GM18502 (cell line): ENCODE measurements around the gene SNX17.

ENCODE experiments used
- ATAC-seq: cut with Tn5 transposase; IDR thresholded peaks from one replicate; pipeline ENCODE4 v1.9.1; 2021; ENCODE audit warnings: mild to moderate bottlenecking; ENCODE audit not compliant: unreplicated experiment, poor library complexity

SNX17 gene

DNA sequence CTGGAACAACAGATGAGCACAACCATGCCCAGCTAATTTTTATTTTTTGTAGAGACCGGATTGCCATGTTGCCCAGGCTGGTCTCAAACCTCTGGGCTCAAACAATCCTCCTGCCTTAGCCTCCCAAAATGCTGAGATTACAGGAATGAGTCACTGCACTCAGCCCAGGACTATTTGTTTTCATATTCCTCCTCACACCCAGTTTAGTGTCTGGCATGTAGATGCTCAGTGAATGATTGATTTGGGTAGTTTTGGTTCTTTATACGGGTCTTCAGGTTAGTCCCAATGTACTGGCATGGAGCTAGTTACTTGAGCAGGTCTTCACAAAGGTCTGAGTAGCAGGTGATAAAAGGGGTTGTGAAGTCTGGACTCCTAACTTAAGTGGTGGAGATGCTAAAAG lies 6.5 kb upstream of the SNX17 start:
- ATAC-seq: no peak

GRCh38 chr2:27369471-27370025 lies 868 bp upstream of the SNX17 start:
- no peak for ATAC-seq

DNA sequence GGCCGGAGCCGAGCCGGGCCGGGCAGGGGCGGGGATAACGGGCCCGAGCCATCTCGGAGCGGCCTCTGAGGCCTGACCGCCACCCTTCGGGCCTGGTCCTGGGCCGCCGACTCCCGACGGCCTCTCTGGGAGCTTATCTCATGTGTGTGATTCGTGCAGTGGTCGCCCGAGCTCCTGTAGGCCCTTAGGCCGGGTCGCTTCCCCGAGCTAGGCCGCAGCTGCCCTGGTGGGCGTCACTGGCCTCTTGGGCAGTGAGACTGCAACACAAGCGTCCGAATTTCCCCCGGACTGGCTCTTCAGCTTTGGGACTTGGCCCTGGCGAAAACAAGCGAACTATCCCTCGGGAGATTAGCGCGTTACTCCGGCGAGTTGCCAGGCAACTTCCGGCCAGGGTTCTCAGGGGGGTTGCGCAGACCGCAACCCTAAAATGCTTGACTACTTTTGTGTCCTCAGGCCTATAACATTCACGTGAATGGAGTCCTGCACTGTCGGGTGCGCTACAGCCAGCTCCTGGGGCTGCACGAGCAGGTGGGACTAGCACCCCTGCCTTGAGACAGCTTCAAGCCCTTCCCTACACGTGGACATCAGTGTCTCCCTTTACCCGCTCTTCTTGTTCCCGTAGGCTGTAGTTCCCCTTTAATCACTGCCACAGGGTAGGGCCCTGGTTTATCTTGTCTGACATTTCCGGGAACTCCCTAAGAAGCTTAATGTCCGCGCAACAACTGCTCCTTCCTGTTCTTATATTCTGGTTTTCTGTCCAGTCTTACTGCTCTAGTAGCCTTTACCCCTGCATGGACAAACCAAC lies 602 bp downstream of the SNX17 start:
- peak; percentile 33 for ATAC-seq

DNA sequence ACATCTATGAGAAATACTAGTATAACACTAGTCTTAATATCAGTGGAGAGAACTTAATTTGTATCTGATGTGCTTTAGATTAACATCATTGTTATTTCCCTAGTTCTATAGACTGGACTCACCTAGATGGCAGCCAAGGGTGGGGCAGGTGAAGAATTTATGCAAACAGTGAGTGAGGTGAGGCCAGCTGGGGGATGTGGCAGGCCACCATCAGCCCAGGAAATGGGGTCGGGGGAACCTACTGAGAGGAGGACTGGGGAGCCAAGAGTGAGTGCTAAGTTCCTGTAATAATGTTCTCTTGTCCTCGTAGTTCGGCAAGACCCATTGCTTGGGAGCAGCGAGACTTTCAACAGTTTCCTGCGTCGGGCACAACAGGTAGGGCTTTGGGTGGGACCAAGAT lies 2.5 kb downstream of the SNX17 start:
- no peak for ATAC-seq

DNA sequence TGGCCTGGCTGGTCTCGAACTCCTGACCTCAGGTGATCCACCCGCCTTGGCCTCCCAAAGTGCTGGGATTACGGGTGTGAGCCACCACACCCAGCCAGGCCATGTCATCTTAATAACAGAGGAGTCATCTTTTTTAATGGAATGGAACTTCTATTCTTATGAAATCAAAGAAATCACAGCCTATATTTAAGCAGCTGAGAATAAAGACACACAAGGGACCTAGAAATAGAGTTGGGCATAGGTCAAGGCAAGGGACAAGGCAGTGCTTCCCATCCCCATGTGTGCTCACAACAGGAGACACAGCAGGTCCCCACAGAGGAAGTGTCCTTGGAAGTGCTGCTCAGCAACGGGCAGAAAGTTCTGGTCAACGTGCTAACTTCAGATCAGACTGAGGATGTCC lies 3.2 kb downstream of the SNX17 start:
- no peak for ATAC-seq

DNA sequence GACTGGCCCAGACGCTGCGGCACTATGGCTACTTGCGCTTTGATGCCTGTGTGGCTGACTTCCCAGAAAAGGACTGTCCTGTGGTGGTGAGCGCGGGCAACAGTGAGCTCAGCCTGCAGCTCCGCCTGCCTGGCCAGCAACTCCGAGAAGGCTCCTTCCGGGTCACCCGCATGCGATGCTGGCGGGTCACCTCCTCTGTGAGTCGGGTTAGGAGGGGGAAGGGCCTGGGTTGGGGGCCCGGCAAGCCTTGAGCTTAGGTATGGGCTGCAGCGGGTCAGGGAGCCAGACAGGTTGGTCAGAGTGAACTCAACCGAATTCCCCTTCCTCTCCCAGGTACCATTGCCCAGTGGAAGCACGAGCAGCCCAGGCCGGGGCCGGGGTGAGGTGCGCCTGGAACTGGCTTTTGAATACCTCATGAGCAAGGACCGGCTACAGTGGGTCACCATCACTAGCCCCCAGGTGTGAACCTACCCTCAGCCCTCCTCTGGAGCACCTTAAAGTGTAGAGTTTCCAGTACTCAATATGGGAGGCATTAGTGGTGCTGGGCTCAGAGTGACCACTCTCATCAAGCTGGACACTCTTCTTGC lies 5.2 kb downstream of the SNX17 start:
- ATAC-seq: no peak

DNA sequence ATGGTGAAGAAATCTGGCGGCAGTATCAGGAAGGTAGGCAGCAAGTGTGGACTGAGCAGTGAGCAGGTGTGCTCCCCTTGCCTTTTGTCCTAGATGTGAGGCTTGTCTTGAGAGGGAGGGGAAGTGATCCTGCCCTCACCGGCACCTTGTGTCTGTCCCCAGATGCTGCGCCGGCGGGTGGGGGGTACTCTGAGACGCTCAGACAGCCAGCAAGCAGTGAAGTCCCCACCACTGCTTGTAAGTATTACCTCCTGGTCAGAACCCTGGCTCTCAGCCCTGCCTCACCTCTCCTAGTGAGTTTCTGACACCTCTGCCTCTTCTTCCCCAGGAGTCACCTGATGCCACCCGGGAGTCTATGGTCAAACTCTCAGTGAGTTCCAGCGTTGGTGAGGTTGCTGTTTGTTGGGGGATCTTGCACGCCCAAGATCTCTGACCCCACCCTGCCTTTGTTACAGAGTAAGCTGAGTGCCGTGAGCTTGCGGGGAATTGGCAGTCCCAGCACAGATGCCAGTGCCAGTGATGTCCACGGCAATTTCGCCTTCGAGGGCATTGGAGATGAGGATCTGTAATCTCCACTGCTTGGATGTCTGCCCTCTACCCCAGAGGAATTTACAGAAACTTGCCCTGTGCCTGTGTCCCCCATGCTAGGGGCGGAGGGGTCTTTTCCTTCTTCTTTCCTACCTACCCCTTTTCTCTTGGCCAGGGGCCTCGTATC lies 5.9 kb downstream of the SNX17 start:
- no peak for ATAC-seq

DNA sequence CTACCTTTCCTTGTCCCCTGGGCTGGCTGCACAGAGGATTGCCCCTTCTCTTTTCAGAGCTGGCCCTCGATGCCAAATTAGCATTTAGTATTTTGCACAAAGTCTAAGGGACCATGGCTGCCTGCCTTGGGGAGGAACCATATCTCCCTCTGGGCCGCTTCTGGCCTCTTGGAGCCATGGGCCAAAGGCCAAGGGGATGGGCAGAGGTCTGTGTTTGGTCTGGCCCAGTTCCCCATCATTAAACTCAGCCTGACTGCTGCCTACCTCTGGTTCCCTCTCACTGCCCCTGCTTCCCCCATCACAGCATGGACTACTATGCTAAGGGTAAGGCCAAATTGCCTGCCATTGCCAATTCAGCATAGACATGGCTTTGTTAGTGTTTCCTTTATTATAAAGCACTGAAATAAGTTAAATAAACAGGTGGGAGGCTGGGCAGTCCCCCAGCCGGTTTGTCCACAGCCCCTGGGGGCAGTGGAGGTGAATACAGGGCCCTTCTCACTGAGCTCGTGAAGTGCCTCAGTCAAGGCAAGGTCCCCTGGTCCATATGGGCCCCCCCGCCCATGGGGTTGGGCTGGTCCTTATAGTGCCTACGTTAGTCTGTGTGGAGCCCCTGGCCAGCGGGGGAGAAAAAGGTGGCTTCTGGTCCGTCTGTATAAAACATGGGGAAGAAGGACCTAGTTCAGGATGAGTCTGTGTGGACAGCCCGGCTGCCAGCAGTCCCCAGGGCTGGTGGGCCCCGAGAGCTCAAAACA lies 6.6 kb downstream of the SNX17 start:
- no peak for ATAC-seq

GRCh38 chr2:27377618-27378095 lies 7.2 kb downstream of the SNX17 start:
- no peak for ATAC-seq

- ATAC-seq: no peak
Measured at GRCh38 chr2:27378096-27378808, 7.8 kb downstream of the SNX17 start.

- ATAC-seq: no peak
Measured at GRCh38 chr2:27378809-27379290, 8.4 kb downstream of the SNX17 start.

DNA sequence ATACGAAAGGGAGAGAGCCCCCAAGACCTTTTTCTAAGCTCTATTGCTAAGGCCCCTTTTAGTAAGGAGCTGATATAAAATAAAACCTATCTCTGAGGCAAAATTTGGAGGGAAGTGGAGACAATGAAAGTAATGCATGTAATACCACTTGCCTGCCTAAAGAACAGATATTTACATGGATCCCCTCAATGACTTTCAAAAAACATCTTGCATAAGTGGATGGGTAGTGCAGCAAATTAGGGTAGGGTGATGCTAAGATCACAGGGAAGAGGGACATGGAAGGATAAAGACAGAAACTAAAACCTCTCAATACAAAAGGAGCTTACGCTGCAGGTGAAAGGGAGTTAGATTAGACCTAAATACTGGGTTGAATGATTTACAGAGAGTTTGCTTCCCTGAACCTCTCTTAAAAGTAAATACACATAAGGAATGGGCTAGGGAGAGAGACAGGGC lies 9.0 kb downstream of the SNX17 start:
- ATAC-seq: no peak

GRCh38 chr2:27379836-27380625 lies 9.6 kb downstream of the SNX17 start:
- ATAC-seq: no peak

- peak; percentile 84 for ATAC-seq
Measured at GRCh38 chr2:27380626-27381545, 10.5 kb downstream of the SNX17 start, which contains the start of gene ZNF513. ZNF513 (minus strand) TSS chr2:27380734; CDS start chr2:27380526, 208 bp downstream.

GRCh38 chr2:27381577-27382181 lies 11.3 kb downstream of the SNX17 start:
- ATAC-seq: no peak

DNA sequence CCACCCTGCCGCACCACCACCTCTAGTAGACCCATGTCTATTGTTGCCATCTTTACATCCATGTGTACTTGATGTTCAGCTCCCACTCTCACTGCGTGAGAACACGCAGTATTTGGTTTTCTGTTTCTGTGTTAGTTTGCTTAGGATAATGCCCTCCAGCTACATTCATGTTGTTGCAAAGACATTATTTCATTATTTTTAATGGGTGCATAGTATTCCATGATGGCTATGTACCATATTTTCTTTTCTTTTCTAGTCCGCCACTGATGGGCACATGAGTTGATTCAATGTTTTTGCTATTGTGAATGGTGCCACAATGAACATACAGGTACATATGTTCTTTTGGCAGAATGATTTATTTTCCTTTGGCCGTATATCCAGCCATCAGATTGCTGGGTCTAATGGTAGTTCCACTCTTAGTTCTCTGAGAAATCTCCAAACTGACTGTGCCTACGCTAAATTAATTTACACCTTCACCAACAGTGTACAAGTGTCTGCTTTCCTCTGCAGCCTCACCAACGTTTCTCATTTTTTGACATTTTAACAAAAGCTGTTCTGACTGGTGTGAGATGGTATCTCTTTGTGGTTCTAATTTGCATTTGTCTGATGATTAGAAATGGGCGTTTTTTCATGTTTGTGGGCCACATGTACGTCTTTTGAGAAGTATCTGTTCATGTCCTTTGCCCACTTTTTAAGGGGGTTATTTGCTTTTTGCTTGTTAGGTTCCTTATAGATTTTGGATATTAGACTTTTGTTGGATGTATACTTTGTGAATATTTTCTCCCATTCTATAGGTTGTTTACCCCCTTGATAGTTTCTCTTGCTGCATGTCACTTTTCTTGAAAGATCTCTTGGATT lies 20.6 kb downstream of the SNX17 start:
- no peak for ATAC-seq
